ENCODE results near the gene MYO1D. TPM values are rescaled to one million over a fixed set of nuclear protein-coding genes. Genes with fewer than 3 reads are reported as not detected.

Gene MYO1D
- total RNA-seq, 1 donor from 2014 or later: 18.0 TPM

DNA sequence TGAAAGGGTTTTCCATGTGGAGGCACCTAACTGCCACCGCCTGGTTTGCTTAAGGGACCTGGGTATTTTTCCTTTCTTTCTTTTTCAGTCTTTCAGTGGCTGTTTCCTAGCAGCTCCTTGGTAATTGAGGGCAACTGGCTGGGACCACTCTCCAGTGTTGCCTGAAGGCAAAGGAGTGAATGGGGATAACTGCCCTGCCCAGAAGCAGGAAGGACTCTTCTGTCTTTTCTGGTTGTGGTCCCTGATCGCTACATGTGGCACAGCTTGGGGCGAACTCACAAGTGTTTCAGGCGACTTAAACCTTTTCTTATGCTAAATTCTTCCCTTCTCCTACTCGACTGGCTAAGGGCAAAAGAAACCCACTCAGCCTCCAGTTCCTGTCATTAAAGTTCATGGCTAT is 40.9 kb upstream of the MYO1D start:
- no peak for TF ChIP-seq EZH2 (IDR thresholded peaks at IDR 0.05; ENCODE audit: insufficient read depth, low read length)
- TF ChIP-seq, protein P1, sequence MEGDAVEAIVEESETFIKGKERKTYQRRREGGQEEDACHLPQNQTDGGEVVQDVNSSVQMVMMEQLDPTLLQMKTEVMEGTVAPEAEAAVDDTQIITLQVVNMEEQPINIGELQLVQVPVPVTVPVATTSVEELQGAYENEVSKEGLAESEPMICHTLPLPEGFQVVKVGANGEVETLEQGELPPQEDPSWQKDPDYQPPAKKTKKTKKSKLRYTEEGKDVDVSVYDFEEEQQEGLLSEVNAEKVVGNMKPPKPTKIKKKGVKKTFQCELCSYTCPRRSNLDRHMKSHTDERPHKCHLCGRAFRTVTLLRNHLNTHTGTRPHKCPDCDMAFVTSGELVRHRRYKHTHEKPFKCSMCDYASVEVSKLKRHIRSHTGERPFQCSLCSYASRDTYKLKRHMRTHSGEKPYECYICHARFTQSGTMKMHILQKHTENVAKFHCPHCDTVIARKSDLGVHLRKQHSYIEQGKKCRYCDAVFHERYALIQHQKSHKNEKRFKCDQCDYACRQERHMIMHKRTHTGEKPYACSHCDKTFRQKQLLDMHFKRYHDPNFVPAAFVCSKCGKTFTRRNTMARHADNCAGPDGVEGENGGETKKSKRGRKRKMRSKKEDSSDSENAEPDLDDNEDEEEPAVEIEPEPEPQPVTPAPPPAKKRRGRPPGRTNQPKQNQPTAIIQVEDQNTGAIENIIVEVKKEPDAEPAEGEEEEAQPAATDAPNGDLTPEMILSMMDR (IDR thresholded peaks at IDR 0.05; ENCODE audit: insufficient read depth, low read depth, low read length): no peak
- no peak overlapping the region for H3K9ac ChIP-seq (ENCODE audit: low read length)
- peaks cover 3% of the 10 kb centered on the region for H3K27me3 Mint-ChIP-seq (ENCODE audit: low read depth, unreplicated experiment)
- H3K27me3 ChIP-seq (ENCODE audit: insufficient read depth, low read length): peaks cover 7% of the 10 kb centered on the region
- no peak overlapping the region for H3K4me3 Mint-ChIP-seq (ENCODE audit: unreplicated experiment)
- FAIRE-seq: no peak
- peaks cover 2% of the 10 kb centered on the region for H3K9me3 Mint-ChIP-seq (ENCODE audit: unreplicated experiment)
- H3K4me1 Mint-ChIP-seq (ENCODE audit: low read depth, unreplicated experiment): no peaks in the 10 kb centered on the region
- H3K27ac Mint-ChIP-seq (ENCODE audit: unreplicated experiment): no peak overlapping the region
- H4K20me1 ChIP-seq (ENCODE audit: insufficient read depth, low read length): no peaks in the 10 kb centered on the region
- H3K79me2 ChIP-seq (ENCODE audit: insufficient read depth, low read length): no peaks in the 10 kb centered on the region
- no peak for DNase-seq (ENCODE audit: low read depth)
- no peak overlapping the region for H3K27ac ChIP-seq (ENCODE audit: low read depth, low read length)
- H3K36me3 ChIP-seq (ENCODE audit: insufficient read depth, low read length): no peaks in the 10 kb centered on the region
- H3K4me3 ChIP-seq (ENCODE audit: insufficient read depth, low read depth, low read length): no peak overlapping the region
- H3K36me3 Mint-ChIP-seq (ENCODE audit: low read depth, unreplicated experiment): no peaks in the 10 kb centered on the region
- no peak overlapping the region for H3K4me2 ChIP-seq (ENCODE audit: low read length)
- no peak overlapping the region for H2AFZ ChIP-seq (ENCODE audit: low read depth, low read length)
- H3K4me1 ChIP-seq (ENCODE audit: insufficient read depth, low read length): no peaks in the 10 kb centered on the region
- no peaks in the 10 kb centered on the region for H3K9me3 ChIP-seq (ENCODE audit: insufficient read depth, low read depth, low read length)

GRCh38 chr17:32917081-32917480 is 40.2 kb upstream of the MYO1D start:
- TF ChIP-seq EZH2 (IDR thresholded peaks at IDR 0.05; ENCODE audit: insufficient read depth, low read length): no peak
- TF ChIP-seq, protein P1 (IDR thresholded peaks at IDR 0.05; ENCODE audit: insufficient read depth, low read depth, low read length): no peak
- H3K27me3 ChIP-seq (ENCODE audit: insufficient read depth, low read length): peaks cover 7% of the 10 kb centered on the region
- H3K4me3 Mint-ChIP-seq (ENCODE audit: unreplicated experiment): no peak overlapping the region

GRCh38 chr17:32916134-32916533 is 39.2 kb upstream of the MYO1D start:
- Mint-ChIP-seq H3K4me3 (ENCODE audit: unreplicated experiment) (no peak overlapping the region), H3K4me1 (ENCODE audit: low read depth, unreplicated experiment) (peaks cover 7% of the 10 kb centered on the region), H3K9me3 (ENCODE audit: unreplicated experiment) (peaks cover 2% of the 10 kb centered on the region), H3K27ac (ENCODE audit: unreplicated experiment) (no peak overlapping the region), H3K36me3 (ENCODE audit: low read depth, unreplicated experiment) (no peaks in the 10 kb centered on the region), H3K27me3 (ENCODE audit: low read depth, unreplicated experiment) (peaks cover 3% of the 10 kb centered on the region)
- H3K4me2 ChIP-seq (ENCODE audit: low read length): no peak overlapping the region
- no peaks in the 10 kb centered on the region for H4K20me1 ChIP-seq (ENCODE audit: insufficient read depth, low read length)
- DNase-seq (ENCODE audit: low read depth) (no peak), FAIRE-seq (no peak)
- peaks cover 3% of the 10 kb centered on the region for H3K4me1 ChIP-seq (ENCODE audit: insufficient read depth, low read length)
- TF ChIP-seq, protein P1 (IDR thresholded peaks at IDR 0.05; ENCODE audit: insufficient read depth, low read depth, low read length): no peak
- TF ChIP-seq EZH2 (IDR thresholded peaks at IDR 0.05; ENCODE audit: insufficient read depth, low read length): no peak
- no peak overlapping the region for H3K9ac ChIP-seq (ENCODE audit: low read length)
- no peak overlapping the region for H3K27ac ChIP-seq (ENCODE audit: low read depth, low read length)
- no peak overlapping the region for H3K4me3 ChIP-seq (ENCODE audit: insufficient read depth, low read depth, low read length)
- no peaks in the 10 kb centered on the region for H3K9me3 ChIP-seq (ENCODE audit: insufficient read depth, low read depth, low read length)
- H3K27me3 ChIP-seq (ENCODE audit: insufficient read depth, low read length): peaks cover 7% of the 10 kb centered on the region
- H2AFZ ChIP-seq (ENCODE audit: low read depth, low read length): no peak overlapping the region
- H3K36me3 ChIP-seq (ENCODE audit: insufficient read depth, low read length): no peaks in the 10 kb centered on the region
- H3K79me2 ChIP-seq (ENCODE audit: insufficient read depth, low read length): no peaks in the 10 kb centered on the region

More at GRCh38 chr17:32917081-32917480, 40.2 kb upstream of the MYO1D start:
- H3K9me3 Mint-ChIP-seq (ENCODE audit: unreplicated experiment): peaks cover 2% of the 10 kb centered on the region
- H3K4me1 Mint-ChIP-seq (ENCODE audit: low read depth, unreplicated experiment): peaks cover 7% of the 10 kb centered on the region
- H3K27me3 Mint-ChIP-seq (ENCODE audit: low read depth, unreplicated experiment): peaks cover 3% of the 10 kb centered on the region
- H3K9ac ChIP-seq (ENCODE audit: low read length): no peak overlapping the region
- H3K4me1 ChIP-seq (ENCODE audit: insufficient read depth, low read length): peaks cover 2% of the 10 kb centered on the region
- H3K4me3 ChIP-seq (ENCODE audit: insufficient read depth, low read depth, low read length): no peak overlapping the region
- no peak overlapping the region for H3K4me2 ChIP-seq (ENCODE audit: low read length)
- H4K20me1 ChIP-seq (ENCODE audit: insufficient read depth, low read length): no peaks in the 10 kb centered on the region
- no peak overlapping the region for H3K27ac Mint-ChIP-seq (ENCODE audit: unreplicated experiment)
- no peaks in the 10 kb centered on the region for H3K36me3 Mint-ChIP-seq (ENCODE audit: low read depth, unreplicated experiment)
- FAIRE-seq (no peak), DNase-seq (ENCODE audit: low read depth) (no peak)
- no peak overlapping the region for H2AFZ ChIP-seq (ENCODE audit: low read depth, low read length)
- H3K9me3 ChIP-seq (ENCODE audit: insufficient read depth, low read depth, low read length): no peaks in the 10 kb centered on the region
- no peaks in the 10 kb centered on the region for H3K79me2 ChIP-seq (ENCODE audit: insufficient read depth, low read length)
- H3K36me3 ChIP-seq (ENCODE audit: insufficient read depth, low read length): no peaks in the 10 kb centered on the region
- H3K27ac ChIP-seq (ENCODE audit: low read depth, low read length): no peak overlapping the region
